A549 treated with Hydrocortisone at 1 μM for 4 hours (cell line): ENCODE data around the gene FBP2. TPM values are rescaled to one million over a fixed set of nuclear protein-coding genes. Genes with fewer than 3 reads are reported as not detected.

ENCODE experiments used
- total RNA-seq: library from RNA; stranded (reverse); fragments of 200-300 nt; extraction: Qiagen RNA extraction; gene quantifications from 5 replicates; pipeline ENCODE4 v1.2.3, GENCODE V29; 2022

Gene FBP2
- total RNA-seq = 0.06 TPM in 1 of 5 replicates, not detected in the others

DNA sequence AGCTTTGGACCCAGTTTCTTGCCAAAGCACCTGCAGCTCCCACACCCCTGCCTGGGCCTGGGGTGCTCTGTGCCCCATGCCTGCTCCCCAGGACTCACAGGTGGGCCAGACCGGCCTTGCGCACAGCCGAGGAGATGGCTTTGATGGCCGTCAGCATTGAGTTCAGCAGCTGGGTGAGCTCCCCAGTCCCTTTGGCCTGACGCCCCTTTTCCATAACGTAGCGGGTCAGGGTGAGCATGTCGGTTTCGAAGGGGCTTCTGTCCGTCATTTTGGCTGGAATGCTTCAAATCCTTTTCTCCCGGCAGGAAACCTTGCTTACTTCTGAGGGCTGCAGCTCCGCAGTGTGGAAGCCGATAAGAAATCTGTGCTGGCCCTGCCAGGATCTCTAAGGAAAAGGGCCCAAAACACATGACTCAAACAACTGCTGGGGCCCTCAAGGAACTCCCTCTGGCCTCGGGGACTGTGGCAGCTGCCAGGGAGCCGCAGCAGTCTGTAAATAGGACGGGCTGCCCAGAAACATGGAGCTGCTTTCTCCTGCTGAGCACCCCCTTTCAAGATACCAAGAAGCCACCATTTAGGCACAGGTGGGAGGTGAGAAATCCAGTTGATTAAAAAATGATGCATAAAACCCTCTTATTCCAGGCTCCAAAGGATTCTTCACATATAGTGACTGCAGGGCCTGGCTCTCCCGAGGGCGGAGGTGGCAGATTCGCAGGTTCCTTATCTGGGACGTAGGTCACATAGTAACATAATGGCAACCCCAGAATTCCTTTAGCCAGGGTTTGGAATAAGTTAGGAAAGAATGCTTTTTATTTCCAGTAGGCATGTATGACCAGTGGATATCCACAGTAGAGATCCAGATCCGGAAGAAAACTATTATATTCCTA lies at the start of gene FBP2:
Gene FBP2 (minus strand): TSS at position 366 of the 887 bp plus-strand sequence. CDS start 98 bp downstream, at position 268.

DNA sequence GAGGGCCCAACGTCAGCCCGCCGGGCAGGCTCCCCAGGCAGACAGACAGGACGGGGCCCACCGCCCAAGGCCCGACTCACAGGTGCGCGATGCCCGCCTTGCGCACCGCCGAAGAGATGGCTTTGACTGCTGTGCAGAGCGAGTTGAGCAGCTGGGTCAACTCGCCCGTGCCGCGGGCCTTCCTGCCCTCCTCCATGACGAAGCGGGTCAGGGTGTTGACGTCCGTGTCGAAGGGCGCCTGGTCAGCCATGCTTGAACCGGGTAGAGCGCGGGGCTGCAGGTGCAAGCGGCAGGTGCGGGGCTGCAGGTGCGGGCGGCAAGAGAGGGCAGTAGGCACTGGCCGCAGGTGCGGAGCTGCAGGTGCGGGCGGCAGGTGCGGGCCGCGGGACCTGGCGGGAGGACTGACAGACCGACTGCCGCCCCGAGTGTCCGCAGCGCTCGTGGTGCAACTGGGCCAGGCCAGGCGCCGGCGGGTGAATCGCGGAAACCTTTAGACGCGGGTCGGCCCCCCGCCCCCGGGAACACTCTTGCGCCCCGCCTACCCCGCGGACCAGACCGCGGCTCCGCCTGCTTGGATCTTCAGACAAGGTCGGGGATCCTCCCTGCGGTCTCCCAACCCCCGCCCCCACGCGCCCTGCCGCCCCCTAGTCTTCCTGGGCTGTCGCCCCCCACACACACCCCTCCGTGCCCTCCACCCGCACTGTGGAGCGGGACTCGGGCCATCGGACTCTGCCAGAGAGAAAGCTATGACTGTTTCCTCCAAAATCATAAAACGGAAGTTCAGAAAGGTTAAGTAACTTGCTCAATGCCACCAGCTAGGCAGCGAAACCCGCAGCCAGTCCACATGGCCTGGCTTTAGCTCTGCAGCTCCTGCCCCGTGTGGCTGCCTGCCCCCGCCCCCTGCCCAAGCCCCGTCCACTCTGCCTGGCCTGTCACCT lies 45.7 kb upstream of the FBP2 start, which contains the start of gene FBP1:
Gene FBP1 (minus strand): TSS at position 458 of the 938 bp plus-strand sequence. CDS start 208 bp downstream, at position 250.

DNA sequence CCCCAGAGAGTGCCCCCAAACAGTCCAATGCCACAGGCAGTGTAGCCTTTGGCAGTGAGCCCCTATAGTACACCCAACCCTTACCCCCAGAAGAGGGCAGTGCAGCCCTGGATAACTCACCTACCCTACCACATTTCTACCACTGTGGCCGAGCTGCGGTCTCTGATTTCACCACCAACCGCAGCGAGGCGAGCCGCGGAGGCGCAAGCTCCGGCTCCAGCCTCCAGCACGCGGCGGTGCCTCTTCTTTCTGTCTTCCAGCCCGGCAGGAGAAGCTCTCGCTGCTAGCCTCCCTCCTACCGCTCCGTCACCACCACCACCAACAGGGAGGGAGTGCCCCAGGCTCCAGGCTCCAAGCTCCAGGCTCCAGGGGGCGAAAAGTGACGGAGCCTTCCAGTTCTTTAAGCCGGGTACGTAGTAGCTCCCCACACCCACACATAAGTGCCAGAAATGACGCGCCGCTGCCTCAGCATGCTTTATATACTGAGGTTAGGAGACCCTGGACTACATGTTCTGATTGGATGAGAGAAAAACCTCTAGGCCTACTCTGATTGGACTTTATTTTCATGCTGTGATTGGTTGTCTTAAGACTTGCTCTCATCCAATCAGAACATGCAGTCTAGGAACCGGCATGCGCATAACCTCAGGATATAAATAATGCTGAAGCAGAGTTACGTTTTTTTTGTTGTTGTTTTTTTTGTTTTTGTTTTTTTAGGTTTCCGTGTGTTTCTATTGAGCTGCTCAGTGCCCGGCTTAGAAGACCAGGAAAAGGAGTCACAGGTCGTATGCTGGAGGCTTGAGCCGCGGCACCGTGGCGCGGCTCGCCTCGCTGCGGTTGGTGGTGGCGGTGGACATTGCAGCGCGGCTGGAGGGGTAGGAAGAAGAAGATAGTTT lies 38.9 kb downstream of the FBP2 start, which contains the start of gene PCAT7:
Gene PCAT7 (plus strand): TSS at position 645 of the 893 bp plus-strand sequence.

Other genes with a start within 250 kb of the FBP2 start
- 0.50 to 0.96 TPM (median 0.74 TPM) in 5 replicates for gene PCAT7, start 38.7 kb downstream of the FBP2 start, total RNA-seq
- gene FBP1, start 45.7 kb upstream of the FBP2 start, total RNA-seq = not detected in 5 replicates
- gene AOPEP, start 132.9 kb upstream of the FBP2 start, total RNA-seq = 119 to 175 TPM (median 162 TPM) in 5 replicates